Head of caudate nucleus (tissue), 42 donors: ENCODE results near the gene SAMD14.
"Not testable (repeated sequence)": the region's sequence is repeated elsewhere in the genome, so short reads cannot be mapped to it uniquely, and the experiment has no call there.

Source experiments
- DNase-seq, 42 donors: peaks; one replicate each; pipeline versions ENCODE4 v3.0.0 to v3.0.0-alpha.2; 2020 to 2021; ENCODE audit warnings: mixed read lengths in 7 of 42
- intact Hi-C: fragments of 100-400 bp; cut with DNase I; formaldehyde crosslinking; loops from one replicate; pipeline ENCODE4 v1.15.0; 2022

The SAMD14 gene

GRCh38 chr17:50071692-50072091 lies 58.3 kb downstream of the SAMD14 start:
- intact Hi-C loops, result no loop called here

GRCh38 chr17:50070908-50071680 lies 58.9 kb downstream of the SAMD14 start:
- DNase-seq, result no peak
- intact Hi-C loops, result no loop called here

More at GRCh38 chr17:50071692-50072091, 58.3 kb downstream of the SAMD14 start:
- DNase-seq, result no peak

- no peak for DNase-seq
- intact Hi-C loops, result no loop called here
Measured at GRCh38 chr17:50067996-50068395, 62.0 kb downstream of the SAMD14 start.

GRCh38 chr17:50066995-50067394 lies 63.0 kb downstream of the SAMD14 start:
- intact Hi-C loops, result no loop called here
- DNase-seq, result no peak

GRCh38 chr17:50065056-50065455 lies 64.9 kb downstream of the SAMD14 start:
- DNase-seq, result no peak
- intact Hi-C loops, result no loop called here

- DNase-seq, result peak; percentile 28 to 91 (median 72)
- intact Hi-C loops, result no loop called here
Measured at GRCh38 chr17:50064253-50065001, 65.5 kb downstream of the SAMD14 start.

GRCh38 chr17:50063561-50064252 lies 66.3 kb downstream of the SAMD14 start:
- intact Hi-C loops, result no loop called here
- DNase-seq, result no peak

GRCh38 chr17:50062293-50063243 lies 67.4 kb downstream of the SAMD14 start:
- intact Hi-C loops, result no loop called here
- peak in 1 of 42 donors; percentile 18 for DNase-seq

- intact Hi-C loops, DNase-seq: not testable (repeated sequence)
Measured at GRCh38 chr17:50061713-50062045, 68.3 kb downstream of the SAMD14 start.

GRCh38 chr17:50060951-50061712 lies 68.8 kb downstream of the SAMD14 start:
- intact Hi-C loops, result no loop called here
- peak in 27 of 42 donors; percentile 14 to 71 (median 35) for DNase-seq
